ENCODE data around the gene C1orf116. TPM values are rescaled to one million over a fixed set of nuclear protein-coding genes. Genes with fewer than 3 reads are reported as not detected.
"Not testable (repeated sequence)": the region's sequence is repeated elsewhere in the genome, so short reads cannot be mapped to it uniquely, and the experiment has no call there.

The C1orf116 gene
- total RNA-seq, 2 donors from 2014 or later: 0.06 to 0.10 TPM

DNA sequence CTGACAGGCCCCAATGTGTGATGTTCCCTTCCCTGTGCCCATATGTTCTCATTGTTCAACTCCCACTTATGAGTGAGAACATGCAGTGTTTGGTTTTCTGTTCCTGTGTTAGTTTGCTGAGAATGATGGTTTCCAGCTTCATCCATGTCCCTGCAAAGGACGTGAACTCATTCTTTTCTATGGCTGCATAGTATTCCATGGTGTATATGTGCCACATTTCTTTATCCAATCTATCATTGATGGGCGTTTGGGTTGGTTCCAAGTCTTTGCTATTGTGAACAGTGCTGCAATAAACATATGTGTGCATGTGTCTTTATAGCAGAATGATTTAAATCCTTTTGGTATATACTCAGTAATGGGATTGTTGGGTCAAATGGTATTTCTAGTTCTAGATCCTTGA lies 8.8 kb upstream of the C1orf116 start:
- intact Hi-C loops (cut with DNase I): not testable (repeated sequence)

DNA sequence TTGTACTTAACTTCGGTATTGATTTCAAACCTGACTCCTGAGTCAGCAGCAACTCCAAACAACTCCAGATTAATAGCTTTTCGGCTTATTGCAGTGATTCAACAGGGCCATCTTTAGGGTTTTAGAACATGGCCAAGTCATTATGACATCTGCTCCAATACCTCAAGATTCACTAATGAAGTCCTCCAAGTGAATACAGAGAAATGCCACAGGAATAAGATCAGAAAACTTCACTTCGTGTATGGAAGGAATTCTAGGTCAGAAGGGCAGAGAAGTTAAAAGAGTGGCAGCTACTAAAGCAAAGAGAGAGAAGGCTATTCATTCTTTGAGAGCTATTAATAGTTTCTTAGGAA lies 7.6 kb upstream of the C1orf116 start:
- ATAC-seq: no peak
- no peak for DNase-seq
- intact Hi-C loops (cut with DNase I): no loop called here

More for the DNA sequence above, 8.8 kb upstream of the C1orf116 start:
- not testable (repeated sequence) for ATAC-seq, DNase-seq

DNA sequence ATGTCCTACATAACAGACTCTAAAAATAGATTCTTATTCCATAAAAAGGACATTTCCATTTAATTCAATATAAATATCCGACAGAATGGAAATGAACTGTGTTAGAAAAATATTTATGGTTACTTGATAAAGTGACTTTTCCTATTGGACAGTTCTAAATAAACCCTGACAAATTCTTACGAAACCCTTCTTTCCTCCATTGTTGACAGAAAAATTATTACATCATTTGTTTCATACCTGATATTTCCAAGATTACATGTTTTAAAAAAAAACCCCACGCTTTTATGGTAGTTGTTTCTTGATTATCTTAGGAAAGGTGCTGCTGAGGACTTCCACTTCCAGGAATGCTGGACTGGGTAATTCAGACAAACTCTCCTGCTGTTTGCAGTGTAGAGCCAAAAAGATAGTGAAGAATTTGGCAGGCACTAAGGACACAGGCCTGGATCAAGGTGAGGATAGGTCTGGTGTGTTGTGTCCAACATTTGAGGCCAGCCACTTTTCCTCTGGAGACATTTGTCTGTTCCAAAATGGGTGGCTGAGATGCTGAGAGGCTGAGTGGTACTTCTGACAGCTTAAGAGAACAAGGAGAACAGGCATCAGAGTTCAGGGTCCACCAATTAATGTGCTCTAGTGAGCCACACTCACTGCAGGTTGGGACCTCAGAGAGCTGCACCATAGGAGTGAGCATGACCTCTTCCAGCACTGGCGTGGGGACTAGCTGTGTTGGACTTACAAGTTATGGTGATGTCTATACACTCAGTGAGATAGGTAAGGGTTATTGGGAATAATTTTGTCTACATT lies 7.0 kb upstream of the C1orf116 start:
- DNase-seq: no peak
- intact Hi-C loops (cut with DNase I): loop anchor here in 1 of 2 donors (5.0 kb wide), 1 partner anchor 38 kb away; no protein-coding TSS in a partner anchor
- ATAC-seq: peak; percentile 76

DNA sequence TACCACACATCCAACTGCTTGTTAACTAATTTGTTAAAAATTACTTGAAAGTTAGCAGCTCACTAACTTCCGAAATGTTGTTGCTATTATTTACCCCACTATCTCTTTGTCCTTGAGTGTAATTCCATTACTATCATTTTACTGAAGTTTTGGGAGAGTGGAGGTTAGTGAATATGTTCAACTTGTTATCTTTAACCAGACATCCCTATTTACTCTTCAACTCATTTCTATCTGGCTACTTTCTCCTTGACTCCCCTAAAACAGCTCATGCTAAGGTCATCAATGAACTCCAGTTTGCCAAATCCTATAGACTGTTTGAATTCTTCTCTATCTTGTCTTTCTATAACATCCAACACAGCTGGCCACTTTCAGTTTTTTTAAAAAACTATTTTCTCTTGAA lies 4.3 kb upstream of the C1orf116 start:
- no peak for DNase-seq
- intact Hi-C loops (cut with DNase I): loop anchor here in 1 of 2 donors (5.0 kb wide), 1 partner anchor 40 kb away; no protein-coding TSS in a partner anchor

DNA sequence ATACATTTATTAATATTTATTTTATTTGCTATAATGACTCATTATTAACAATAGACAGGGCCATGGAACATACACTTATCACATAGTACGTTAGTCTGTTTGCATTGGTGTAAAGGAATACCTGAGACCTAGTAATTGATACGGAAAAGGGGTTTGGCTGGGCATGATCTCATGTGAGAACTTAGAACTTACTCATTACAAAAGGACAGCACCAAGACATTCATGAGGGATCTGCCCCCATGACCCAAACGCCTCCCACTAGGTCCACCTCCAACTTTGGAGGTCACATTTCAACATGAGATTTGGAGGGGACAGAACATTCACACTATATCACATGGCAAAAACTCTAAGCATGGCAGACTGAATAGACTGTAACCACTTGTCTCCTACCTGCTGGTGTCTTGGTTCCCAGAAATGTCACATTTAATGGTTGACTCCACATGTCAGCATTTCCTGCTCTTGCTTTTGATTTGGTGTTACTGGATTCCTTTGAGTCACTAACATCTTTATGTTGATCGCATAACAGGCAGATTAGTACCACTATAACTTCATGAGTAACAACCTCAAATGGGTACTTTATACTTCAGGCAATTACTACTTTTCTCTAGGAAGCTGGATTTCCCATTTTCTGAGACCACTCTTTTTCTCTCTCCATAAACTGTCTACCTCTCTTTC lies 3.5 kb upstream of the C1orf116 start:
- DNase-seq (no peak), ATAC-seq (no peak)
- intact Hi-C loops (cut with DNase I): loop anchor here in 1 of 2 donors (5.0 kb wide), 1 partner anchor 41 kb away; no protein-coding TSS in a partner anchor

More for the DNA sequence above, 4.3 kb upstream of the C1orf116 start:
- no peak for ATAC-seq

DNA sequence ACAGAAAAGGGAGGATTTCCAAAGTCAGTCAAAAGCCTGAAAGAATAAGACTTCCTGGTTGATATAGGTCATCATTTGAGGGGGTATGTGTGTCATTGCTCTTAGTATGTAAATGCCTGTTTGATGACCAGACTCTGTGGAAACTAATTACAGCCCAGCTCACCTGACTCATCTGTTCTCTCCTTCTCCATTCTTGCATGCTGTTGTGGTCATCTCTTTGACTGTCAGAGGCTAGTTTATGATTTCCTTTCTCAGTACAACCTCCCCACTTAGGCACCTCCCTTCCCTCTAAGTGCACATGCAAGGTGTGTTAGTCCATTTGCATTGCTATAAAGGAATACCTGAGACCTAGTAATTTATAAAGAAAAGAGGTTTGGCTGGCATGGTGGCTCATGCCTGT lies 2.4 kb upstream of the C1orf116 start:
- no peak for ATAC-seq
- no peak for DNase-seq
- intact Hi-C loops (cut with DNase I): loop anchor here in 1 of 2 donors (5.0 kb wide), 1 partner anchor 42 kb away; no protein-coding TSS in a partner anchor

DNA sequence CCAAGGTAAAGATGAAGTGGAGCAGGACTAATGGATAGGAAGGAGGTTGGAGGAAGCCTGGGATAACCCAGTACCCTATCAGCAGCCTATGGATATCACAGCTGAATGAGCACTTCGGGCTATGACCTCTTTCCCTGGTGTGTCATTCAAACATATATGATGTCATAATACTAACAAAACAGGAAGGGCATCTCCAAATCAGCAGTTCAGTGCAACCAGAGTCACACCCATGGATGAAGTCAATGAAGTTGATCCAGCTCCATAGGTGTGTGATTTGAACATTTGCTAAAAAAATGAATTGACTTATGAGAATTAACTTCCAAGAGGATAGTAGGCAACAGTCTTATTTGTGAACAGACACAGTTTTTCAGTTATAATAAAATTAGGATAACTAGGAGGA lies 1.7 kb upstream of the C1orf116 start:
- DNase-seq (no peak), ATAC-seq (no peak)
- intact Hi-C loops (cut with DNase I): no loop called here

DNA sequence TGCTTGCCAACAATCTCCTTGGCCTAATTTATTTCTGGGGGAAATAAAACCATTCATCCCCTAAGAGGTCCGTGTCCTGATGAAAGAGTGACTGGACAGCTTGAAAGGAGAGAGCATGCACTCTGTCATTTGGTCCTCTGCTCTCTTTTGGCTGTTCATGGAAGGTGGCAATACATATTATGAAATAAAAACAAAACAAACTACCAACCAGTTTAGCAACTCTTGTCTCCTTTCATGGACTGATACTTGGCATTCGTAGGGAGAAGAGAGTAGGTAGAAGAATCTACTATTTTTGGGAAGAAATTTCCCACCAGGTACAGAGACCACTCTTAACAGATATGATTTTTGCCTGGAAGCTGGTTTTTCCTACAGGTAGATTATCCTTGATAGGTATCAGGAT lies 746 bp upstream of the C1orf116 start:
- DNase-seq: no peak
- ATAC-seq: no peak
- intact Hi-C loops (cut with DNase I): no loop called here

DNA sequence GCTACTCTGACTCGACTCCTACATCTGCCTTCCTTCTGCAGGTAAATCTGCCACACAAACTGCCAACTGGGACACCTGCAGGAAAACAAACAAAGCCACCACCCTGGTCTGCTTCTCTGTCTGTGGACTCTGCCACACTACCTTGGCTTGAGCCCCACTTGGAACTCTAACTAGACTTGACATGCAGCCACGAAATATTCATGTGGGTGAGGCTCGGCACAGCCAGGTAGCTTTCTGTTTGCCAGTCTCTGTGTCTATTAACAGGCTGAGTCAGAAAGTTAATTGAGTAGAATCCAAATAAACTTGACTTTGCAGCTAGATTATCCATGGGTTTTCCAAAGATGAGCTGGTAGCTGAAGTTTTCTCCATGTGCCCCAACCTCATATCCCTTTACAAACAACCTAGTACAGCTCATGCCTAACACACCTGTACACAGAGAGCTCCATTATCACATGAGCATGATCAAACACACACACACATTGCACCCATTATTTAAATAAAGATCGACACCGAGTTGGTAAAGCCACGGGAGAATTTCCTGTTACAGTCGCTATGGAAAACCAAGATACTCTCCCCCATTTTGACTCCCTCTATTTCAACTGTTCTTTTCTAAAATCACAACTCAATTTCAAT lies 808 bp downstream of the C1orf116 start:
- ATAC-seq (peak in 1 of 2 donors; percentile 24), DNase-seq (no peak)
- intact Hi-C loops (cut with DNase I): no loop called here

DNA sequence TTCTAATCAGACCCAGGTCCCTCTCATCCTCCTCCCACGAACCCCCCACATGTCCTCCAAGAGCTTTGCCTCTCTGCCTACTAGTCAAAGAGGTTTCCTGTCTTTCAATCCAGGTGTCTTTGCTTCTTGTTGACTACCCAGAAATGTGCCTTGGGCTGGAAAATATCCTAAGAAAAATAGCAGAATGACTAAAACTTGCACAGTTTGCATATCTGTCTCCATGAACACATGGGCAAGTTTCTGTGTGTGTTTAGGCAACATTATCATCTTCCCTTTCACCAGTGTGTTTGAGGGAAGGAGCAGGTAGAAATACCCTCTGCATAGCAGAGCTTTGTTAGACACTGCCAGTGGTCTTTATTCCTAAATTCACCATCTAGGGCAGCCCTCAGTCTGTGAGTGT lies 1.5 kb downstream of the C1orf116 start:
- ATAC-seq: no peak
- no peak for DNase-seq
- intact Hi-C loops (cut with DNase I): no loop called here

DNA sequence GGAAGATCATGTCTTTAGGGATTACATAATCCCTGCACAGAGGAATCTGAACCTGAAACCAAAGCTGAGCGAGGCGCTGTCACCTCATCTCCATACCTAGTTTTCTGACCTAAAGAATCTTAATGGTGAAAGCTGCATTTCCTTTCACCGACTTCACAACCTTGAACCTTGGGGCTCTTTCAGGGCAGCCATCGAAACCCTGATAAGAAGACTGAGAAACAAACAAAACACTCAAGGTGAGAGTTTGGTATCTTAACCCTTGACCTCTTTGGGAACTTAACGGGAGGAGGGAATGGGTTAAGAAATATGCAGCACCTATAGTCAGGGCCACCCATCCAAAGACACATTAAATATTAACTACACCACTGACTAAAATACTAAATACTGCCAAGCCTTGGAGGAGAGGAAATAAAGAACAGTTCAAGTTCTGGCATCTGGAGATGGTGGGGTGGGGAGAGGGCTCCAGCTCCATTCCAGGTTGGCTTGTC lies 2.0 kb downstream of the C1orf116 start:
- DNase-seq (no peak), ATAC-seq (no peak)
- intact Hi-C loops (cut with DNase I): no loop called here

DNA sequence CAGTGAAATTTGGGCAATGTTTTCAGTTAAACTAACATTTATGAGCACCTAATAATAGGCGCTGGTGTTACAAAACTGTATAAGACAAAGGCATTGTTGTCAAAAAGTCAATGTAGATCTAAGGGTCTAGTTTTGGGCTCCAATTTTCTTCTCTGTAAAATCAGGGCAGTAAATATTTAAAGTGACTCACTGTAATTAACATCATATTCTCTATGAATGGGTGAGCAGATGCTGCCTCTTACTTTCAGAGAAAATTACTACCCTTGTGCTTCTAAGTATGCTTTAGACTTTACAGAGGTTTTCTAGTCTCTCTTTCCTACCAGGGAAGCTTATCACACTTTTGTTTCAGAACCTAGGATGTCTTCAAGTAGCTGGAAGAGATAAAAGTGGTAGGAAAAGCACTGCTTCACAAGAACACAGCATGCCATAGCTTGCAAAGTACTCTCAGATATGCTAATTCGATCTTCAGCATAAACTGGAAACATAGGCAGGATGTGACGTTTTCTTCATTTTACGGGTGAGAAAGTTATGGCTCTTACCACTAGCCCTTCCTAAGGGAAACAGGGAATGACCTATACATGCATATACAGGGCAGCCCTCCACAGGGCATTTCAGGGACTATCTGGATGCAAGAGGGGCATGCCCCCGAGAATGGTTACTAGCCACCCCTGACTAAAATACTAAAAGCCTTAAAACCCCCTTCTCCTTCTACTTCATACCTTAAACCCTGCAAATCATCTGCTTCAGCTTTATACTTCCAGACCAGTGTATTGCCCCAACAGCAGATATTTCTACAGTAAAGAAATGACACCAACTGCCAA lies 2.6 kb downstream of the C1orf116 start:
- intact Hi-C loops (cut with DNase I): no loop called here
- ATAC-seq (no peak), DNase-seq (no peak)

DNA sequence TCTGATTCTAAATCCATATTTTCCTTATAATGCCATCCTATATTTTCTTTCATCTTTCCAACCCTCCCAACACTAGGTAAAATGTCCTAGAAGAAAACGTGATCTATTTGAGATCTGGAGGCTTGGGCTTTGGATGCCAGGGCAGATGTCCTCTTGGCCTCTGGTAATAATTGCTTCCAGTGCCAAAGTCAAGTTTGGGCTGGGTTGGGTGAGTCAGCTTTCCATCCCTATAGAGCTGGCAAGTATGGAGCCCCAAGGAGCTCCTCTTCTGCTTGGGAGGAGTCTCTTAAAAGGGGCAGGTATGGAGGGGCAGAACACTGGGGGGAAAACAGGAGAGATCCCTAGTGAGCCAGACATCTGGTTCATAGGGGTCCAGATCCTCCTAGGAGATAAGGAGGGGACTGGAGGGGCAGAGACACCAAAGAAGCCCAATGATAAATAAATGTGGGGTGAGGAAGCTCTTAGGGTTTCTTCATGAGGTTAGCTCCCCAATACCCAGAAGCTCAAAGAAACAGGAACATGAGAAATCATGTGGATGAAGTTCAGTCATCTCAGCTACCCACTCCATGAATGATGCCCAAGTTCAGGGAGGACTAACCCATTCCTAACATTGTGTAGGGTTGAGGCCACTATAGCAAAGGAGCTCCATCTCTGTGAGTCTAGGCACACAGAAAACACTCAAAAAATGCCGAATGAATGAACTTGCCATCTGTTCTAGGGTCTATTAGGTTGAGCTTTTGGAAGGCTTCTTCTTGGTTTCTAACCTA lies 3.5 kb downstream of the C1orf116 start:
- DNase-seq (no peak), ATAC-seq (no peak)
- intact Hi-C loops (cut with DNase I): no loop called here

DNA sequence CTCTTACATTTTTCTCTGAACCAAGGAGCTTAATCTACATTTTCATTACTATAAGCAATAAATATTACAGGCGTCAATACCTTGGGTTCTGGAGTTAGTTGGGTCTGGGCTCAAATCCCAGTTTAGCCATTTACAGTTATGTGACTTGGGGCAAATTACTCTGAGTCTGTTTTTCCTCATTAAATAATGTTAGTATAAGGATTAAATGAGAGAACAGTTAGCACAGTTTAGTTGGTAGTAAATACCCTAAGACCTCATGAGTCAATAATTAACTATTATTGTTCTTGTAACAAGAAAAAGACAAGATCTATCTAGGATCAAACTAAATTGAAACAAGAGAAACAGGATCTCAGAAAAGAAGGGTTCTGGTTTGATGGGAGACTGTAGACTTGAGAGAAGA lies 4.6 kb downstream of the C1orf116 start:
- intact Hi-C loops (cut with DNase I): no loop called here
- DNase-seq (no peak), ATAC-seq (no peak)

DNA sequence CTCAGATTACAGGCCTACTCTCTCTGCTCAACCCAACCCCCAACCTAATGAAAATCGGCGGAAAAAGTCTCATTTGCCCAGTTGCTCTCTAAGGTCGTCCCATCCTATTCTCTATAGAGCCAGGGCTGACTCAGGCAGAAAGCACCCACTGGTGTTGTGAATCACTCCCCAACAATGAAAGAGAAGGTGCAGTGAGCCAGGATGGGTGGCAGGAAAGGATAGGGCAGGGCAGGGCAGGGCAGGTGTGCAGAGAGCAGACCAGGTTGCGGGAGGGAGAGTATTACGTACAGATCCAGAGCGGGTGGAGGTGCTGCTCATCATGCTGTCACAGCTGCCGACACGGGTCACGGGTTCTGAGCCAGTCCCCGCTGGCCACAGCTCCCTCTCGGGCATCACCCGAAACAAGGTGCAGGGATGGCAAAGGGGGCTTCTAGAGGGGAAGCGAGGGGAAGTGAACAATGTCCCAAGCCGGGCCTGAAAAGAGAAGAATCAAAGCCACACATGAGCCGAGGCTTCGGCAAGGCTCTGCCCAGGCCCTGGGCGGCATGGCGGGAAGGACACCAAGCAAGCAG lies 5.3 kb downstream of the C1orf116 start:
- intact Hi-C loops (cut with DNase I): no loop called here
- no peak for DNase-seq
- no peak for ATAC-seq

DNA sequence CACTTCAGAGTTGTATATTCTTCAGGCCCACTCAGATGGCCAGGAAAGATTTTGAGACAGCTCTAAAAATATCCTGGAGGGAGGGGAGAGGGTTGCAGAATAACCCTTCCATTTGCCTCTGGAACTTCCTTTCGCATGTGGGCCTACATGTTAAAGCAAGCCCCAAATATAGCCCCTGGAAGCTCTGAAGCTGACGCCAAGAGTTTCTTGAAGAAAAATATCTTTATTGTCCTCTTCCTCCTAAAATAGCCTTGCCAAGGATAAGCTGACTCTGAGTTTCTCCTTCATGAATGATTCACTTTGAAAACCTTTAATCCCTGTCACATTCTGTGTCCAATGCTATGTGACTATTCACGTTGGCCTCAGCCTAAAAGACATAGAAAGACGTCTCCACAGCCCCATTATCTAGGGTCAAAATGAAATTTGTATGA lies 6.4 kb downstream of the C1orf116 start:
- intact Hi-C loops (cut with DNase I): no loop called here
- peak in 1 of 2 donors; percentile 4 for ATAC-seq
- no peak for DNase-seq

DNA sequence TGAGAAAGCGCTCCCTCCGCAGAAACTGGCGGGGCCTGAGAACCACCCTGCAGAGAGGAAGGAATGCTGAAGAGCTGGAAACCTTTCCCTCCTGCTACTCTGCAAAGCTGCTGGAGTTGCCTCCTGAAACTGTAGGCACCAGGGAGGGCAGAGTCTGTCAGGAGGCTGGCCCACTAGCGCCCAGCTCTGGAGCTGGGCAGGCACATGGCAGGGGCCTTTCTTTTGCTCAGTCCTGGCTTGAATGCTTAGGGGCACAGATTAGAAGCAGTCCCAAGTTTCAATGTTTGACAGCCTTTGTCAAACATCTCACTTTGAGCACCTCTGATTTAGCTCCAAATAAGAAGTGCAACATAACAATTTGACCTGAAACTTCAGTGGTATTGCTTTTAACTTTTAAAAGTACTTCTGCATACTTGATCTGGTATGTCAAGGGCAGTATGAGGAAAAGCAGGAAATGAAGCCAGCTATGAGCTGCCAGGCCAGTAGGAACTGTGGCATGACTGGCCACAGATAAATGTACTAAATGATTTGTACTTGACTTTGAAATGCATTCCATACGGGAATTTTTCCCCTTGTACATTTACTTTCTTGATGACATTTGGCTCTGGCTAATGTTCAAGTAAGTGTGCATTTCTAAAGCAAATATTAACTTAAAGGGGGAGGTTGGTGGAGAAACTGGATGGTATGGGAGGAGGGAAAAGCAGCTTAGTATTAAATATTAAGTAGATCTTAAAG lies 7.2 kb downstream of the C1orf116 start:
- DNase-seq (no peak), ATAC-seq (peak; percentile 63 to 70)
- intact Hi-C loops (cut with DNase I): no loop called here

Data from left cardiac atrium (tissue), 4 donors.